ENCODE data around the gene FMN2.
"Not testable (repeated sequence)": the region's sequence is repeated elsewhere in the genome, so short reads cannot be mapped to it uniquely, and the experiment has no call there.

FMN2 gene

DNA sequence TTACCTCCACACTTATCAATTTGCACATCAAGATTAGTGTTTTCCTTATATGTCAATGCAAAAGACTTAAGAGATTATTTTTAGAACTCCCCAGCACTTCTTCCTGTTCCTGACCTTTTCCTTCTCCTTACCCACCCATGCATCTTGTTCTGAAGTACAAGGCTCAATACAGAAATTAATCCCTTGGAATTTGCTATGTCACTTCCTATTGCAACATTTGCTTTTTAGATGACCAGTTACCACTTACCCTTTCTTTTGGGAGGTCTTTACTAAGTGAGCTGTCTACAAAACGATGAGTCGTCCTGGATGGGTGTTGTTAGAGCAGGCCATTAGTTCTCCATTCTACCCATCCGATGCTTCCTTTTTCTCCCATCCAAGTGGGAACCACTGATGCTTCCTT, 221.2 kb downstream of the FMN2 start:
- Histone ChIP-seq H3K4me3 (ENCODE audit: low read depth, low read length) (no peak overlapping the region), H3K9me3 (ENCODE audit: control insufficient read depth, insufficient read depth, low read depth, low read length) (no peaks in the 10 kb centered on the region), H3K36me3 (ENCODE audit: control insufficient read depth, insufficient read depth, low read length) (no peaks in the 10 kb centered on the region), H3K9ac (ENCODE audit: low read length) (no peak overlapping the region), H3K27ac (ENCODE audit: low read depth, low read length) (no peak overlapping the region), H3K27me3 (ENCODE audit: control insufficient read depth, insufficient read depth, low read length) (no peaks in the 10 kb centered on the region), H3K4me1 (ENCODE audit: control insufficient read depth, insufficient read depth, low read length) (peaks cover 9% of the 10 kb centered on the region)

DNA sequence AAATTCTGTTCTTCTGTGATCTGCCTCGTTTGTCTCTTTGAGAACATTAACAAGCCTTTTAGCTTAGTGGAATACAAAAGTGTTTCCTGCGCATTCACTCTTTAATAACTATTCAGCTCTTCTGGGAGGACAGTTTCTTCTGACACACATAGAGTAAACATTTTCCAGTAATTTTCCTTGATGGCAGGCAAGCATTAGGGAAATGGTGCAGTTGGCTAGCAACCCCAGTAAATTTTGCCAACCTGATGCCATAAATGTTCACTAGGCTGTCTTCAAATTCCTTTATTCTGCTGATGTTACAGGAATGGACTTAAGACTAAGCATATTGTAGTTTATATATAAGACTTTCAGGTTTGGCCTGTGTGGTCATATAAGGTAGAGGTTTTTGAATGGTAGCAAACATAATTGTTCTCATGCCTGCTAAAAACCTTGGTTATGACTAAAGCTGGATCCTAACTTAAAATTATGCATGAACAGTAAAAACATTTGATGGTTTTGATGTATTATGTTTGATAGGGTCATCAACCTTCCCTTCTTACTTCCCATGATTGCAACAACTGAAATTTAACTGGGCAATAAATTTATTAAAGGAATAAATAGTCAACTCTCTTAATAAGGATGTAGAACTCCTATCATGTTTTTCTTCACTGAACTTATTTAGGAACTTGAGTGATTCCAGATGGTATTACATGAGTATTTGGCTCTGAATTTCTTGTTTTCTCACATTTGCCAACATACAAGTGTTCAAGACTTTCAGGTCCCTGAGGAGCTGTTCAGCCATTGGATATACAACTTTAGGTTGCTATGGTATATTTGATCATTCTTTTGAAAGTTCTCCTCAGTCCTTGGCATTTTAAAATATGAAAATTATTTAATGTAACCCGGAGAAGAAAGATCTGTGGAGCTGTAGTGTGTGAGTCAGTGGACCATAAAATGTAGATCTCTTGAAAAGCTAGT, 223.4 kb downstream of the FMN2 start:
- Histone ChIP-seq H3K4me1 (ENCODE audit: control insufficient read depth, insufficient read depth, low read length) (peaks cover 9% of the 10 kb centered on the region), H3K9me3 (ENCODE audit: control insufficient read depth, insufficient read depth, low read depth, low read length) (no peaks in the 10 kb centered on the region), H3K27me3 (ENCODE audit: control insufficient read depth, insufficient read depth, low read length) (no peaks in the 10 kb centered on the region), H3K9ac (ENCODE audit: low read length) (no peak overlapping the region), H3K27ac (ENCODE audit: low read depth, low read length) (no peak overlapping the region), H3K4me3 (ENCODE audit: low read depth, low read length) (no peak overlapping the region), H3K36me3 (ENCODE audit: control insufficient read depth, insufficient read depth, low read length) (no peaks in the 10 kb centered on the region)

DNA sequence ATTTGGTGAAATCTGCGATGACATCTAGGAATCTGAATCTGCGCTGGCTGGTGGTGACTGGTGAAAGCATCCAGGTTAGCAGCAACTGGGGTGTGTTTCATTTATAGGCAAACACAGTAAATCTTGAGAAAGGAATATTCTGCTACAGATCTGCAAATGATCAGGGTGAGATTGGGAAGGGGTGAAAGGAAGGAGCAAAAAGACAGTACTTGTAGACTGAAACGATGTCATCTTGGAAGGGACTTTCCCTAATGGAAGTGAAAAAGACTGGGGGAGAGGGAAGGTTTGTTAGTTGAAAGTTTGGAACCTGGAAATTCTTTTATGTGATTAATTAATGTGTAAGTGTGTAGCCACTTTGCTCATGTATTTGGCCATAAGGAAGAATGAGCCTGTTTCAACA, 228.3 kb downstream of the FMN2 start:
- Histone ChIP-seq H3K27ac (ENCODE audit: low read depth, low read length) (no peak overlapping the region), H3K4me3 (ENCODE audit: low read depth, low read length) (no peak overlapping the region), H3K27me3 (ENCODE audit: control insufficient read depth, insufficient read depth, low read length) (no peaks in the 10 kb centered on the region), H3K9ac (ENCODE audit: low read length) (no peak overlapping the region), H3K9me3 (ENCODE audit: control insufficient read depth, insufficient read depth, low read depth, low read length) (no peaks in the 10 kb centered on the region), H3K36me3 (ENCODE audit: control insufficient read depth, insufficient read depth, low read length) (no peaks in the 10 kb centered on the region), H3K4me1 (ENCODE audit: control insufficient read depth, insufficient read depth, low read length) (no peaks in the 10 kb centered on the region)

DNA sequence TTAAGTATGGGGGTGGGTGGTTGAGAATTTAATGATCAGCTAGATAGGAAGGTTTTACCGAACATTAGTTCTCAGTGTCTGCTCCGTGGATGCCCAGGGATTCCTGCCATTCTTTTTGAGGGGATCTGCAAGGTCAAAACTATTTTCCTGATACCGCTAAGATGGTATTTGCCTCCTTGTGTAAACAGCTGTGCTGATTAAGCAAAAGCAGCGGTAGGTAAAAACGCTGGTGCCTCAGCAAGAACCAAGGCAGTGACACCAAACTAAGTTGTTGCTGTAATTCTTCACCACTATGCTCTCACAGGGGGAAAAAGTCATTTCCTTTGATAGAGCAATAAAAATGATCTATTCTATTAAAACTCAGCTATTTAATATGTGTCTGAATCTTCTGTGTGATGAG, 229.0 kb downstream of the FMN2 start:
- Histone ChIP-seq H3K27me3 (ENCODE audit: control insufficient read depth, insufficient read depth, low read length) (no peaks in the 10 kb centered on the region), H3K9ac (ENCODE audit: low read length) (no peak overlapping the region), H3K9me3 (ENCODE audit: control insufficient read depth, insufficient read depth, low read depth, low read length) (no peaks in the 10 kb centered on the region), H3K4me3 (ENCODE audit: low read depth, low read length) (no peak overlapping the region), H3K36me3 (ENCODE audit: control insufficient read depth, insufficient read depth, low read length) (no peaks in the 10 kb centered on the region), H3K27ac (ENCODE audit: low read depth, low read length) (no peak overlapping the region), H3K4me1 (ENCODE audit: control insufficient read depth, insufficient read depth, low read length) (no peaks in the 10 kb centered on the region)

DNA sequence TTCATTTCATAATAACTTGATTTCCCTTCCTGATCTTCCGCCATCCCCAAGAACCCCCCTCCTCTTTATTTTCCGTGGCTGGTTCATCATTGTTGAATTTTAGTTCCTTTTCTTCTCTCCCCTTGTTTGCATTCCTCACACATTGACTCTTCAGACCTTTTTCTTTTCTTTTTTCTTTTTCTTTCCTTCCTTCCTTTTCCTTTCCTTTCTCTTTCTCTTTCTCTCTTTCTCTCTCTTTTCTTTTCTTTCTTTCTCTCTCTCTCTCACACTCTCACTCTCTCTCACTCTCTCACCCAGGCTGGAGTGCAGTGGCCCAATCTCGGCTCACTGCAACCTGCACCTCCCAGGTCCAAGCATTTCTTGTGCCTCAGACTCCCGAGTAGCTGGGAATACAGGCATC, 231.3 kb downstream of the FMN2 start:
- Histone ChIP-seq H3K9me3 (ENCODE audit: control insufficient read depth, insufficient read depth, low read depth, low read length) (no peaks in the 10 kb centered on the region), H3K4me1 (ENCODE audit: control insufficient read depth, insufficient read depth, low read length) (no peaks in the 10 kb centered on the region; the same call in 1 of the 2 replicates), H3K27me3 (ENCODE audit: control insufficient read depth, insufficient read depth, low read length) (no peaks in the 10 kb centered on the region), H3K9ac (ENCODE audit: low read length) (no peak overlapping the region), H3K4me3 (ENCODE audit: low read depth, low read length) (no peak overlapping the region), H3K36me3 (ENCODE audit: control insufficient read depth, insufficient read depth, low read length) (no peaks in the 10 kb centered on the region), H3K27ac (ENCODE audit: low read depth, low read length) (no peak overlapping the region)

DNA sequence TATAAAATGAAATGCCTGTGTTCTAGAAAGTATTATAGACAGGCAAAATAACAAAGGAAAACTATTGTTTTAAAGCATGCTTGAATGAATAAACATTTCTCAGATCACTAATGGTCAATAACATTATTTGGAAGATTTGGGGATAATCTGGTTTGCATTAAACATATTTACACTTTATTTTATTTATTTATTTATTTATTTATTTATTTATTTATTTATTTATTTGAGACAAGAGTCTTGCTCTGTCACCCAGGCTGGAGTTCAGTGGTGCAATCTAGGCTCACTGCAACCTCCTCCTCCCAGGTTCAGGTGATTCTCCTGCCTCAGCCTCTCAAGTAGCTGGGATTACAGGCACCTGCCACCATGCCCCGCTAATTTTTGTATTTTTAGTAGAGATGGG, 236.7 kb downstream of the FMN2 start:
- not testable (repeated sequence) for H3K36me3 ChIP-seq (ENCODE audit: control insufficient read depth, insufficient read depth, low read length)

DNA sequence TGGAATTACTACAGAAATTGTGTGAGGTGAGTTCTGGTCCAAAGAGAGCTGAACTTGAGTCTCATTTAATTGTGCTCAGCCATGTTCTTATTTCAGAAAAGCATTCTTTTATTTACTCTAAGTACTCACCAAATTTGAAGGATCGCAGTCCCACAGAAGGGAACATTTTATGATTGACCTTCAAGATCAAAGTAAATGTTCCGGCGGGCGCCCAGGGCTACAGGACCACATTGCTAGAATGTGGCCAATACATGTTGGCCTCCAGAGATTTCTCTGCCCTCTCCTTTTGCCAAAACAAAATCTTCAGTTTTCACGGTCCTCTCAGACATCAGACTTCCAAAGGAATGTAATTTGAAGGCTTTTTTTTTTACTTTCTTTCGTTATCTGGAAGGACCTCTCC, 237.8 kb downstream of the FMN2 start:
- no peaks in the 10 kb centered on the region for H3K36me3 ChIP-seq (ENCODE audit: control insufficient read depth, insufficient read depth, low read length)
- H3K4me3 ChIP-seq (ENCODE audit: low read depth, low read length), result no peak overlapping the region
- no peak overlapping the region for H3K9ac ChIP-seq (ENCODE audit: low read length)
- H3K27me3 ChIP-seq (ENCODE audit: control insufficient read depth, insufficient read depth, low read length), result no peaks in the 10 kb centered on the region
- H3K9me3 ChIP-seq (ENCODE audit: control insufficient read depth, insufficient read depth, low read depth, low read length), result no peaks in the 10 kb centered on the region
- H3K27ac ChIP-seq (ENCODE audit: low read depth, low read length), result no peak overlapping the region
- no peaks in the 10 kb centered on the region; the same call in 1 of the 2 replicates for H3K4me1 ChIP-seq (ENCODE audit: control insufficient read depth, insufficient read depth, low read length)

More for the DNA sequence above, 236.7 kb downstream of the FMN2 start:
- not testable (repeated sequence) for H3K9ac ChIP-seq (ENCODE audit: low read length); H3K9me3 ChIP-seq (ENCODE audit: control insufficient read depth, insufficient read depth, low read depth, low read length); H3K4me1 ChIP-seq (ENCODE audit: control insufficient read depth, insufficient read depth, low read length); H3K4me3 ChIP-seq (ENCODE audit: low read depth, low read length); H3K27ac ChIP-seq (ENCODE audit: low read depth, low read length); H3K27me3 ChIP-seq (ENCODE audit: control insufficient read depth, insufficient read depth, low read length)

DNA sequence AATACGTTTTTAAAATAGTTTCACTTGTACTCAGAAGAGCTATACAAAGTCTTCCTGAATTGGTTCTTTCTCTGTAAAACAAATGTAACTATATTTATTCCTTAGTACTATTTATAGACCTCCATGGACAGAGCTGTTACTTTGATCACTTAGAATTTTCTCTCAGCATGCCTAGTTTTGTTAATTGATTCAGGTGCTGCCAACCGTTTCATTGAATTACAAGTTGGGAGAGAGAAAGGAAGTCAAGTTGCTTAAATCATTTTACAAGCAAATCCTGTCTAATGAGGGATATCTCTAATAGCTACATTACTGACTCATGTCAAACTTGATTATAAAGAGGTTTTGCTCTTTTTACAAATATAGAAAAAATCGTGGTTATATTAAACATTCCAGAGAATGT, 241.0 kb downstream of the FMN2 start:
- H3K27ac ChIP-seq (ENCODE audit: low read depth, low read length), result no peak overlapping the region
- H3K27me3 ChIP-seq (ENCODE audit: control insufficient read depth, insufficient read depth, low read length), result no peaks in the 10 kb centered on the region
- H3K4me1 ChIP-seq (ENCODE audit: control insufficient read depth, insufficient read depth, low read length), result no peaks in the 10 kb centered on the region
- no peak overlapping the region for H3K4me3 ChIP-seq (ENCODE audit: low read depth, low read length)
- no peaks in the 10 kb centered on the region for H3K36me3 ChIP-seq (ENCODE audit: control insufficient read depth, insufficient read depth, low read length)
- no peak overlapping the region for H3K9ac ChIP-seq (ENCODE audit: low read length)
- H3K9me3 ChIP-seq (ENCODE audit: control insufficient read depth, insufficient read depth, low read depth, low read length), result no peaks in the 10 kb centered on the region

DNA sequence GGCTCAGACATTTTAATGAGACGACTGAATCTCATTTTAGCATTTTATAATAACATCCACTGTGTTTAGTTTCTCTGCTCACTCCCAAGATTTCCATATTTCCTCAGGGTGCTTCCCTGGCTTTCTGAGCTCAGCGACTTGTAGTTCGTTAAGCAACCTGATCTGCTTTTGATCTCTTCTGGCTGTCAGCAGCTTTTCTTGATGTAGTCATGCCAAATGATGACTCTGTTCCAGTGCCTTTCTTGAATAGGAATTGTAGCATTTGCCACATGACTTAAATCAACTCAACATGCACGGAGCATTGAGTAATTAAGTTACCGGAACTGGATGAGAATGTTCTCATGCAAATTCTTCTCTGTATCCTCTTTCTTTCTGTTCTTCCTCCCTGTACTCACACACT, 246.1 kb downstream of the FMN2 start:
- Histone ChIP-seq H3K4me1 (ENCODE audit: control insufficient read depth, insufficient read depth, low read length) (no peaks in the 10 kb centered on the region), H3K27ac (ENCODE audit: low read depth, low read length) (no peak overlapping the region), H3K27me3 (ENCODE audit: control insufficient read depth, insufficient read depth, low read length) (no peaks in the 10 kb centered on the region), H3K9ac (ENCODE audit: low read length) (no peak overlapping the region), H3K9me3 (ENCODE audit: control insufficient read depth, insufficient read depth, low read depth, low read length) (no peaks in the 10 kb centered on the region), H3K36me3 (ENCODE audit: control insufficient read depth, insufficient read depth, low read length) (no peaks in the 10 kb centered on the region), H3K4me3 (ENCODE audit: low read depth, low read length) (no peak overlapping the region)

DNA sequence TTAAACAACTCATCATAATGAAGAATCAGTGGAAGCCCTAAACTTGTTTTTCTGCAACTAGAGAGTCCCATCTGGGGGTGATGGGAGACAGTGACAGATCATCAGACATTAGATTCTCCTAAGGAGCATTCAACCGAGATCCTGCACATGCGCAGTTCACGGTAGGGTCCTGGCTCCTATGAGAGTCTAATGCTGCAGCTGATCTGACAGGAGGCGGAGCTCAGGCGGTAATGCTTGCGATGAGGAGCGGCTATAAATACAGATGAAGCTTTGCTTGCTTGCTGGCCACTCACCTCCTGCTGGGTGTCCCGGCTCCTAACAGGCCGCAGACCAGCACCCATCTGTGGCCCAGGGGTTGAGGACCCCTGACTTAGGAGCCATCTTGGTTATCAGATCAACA, 247.2 kb downstream of the FMN2 start:
- Histone ChIP-seq H3K4me3 (ENCODE audit: low read depth, low read length) (no peak overlapping the region), H3K36me3 (ENCODE audit: control insufficient read depth, insufficient read depth, low read length) (no peaks in the 10 kb centered on the region), H3K4me1 (ENCODE audit: control insufficient read depth, insufficient read depth, low read length) (no peaks in the 10 kb centered on the region), H3K9ac (ENCODE audit: low read length) (no peak overlapping the region), H3K27ac (ENCODE audit: low read depth, low read length) (no peak overlapping the region), H3K9me3 (ENCODE audit: control insufficient read depth, insufficient read depth, low read depth, low read length) (no peaks in the 10 kb centered on the region), H3K27me3 (ENCODE audit: control insufficient read depth, insufficient read depth, low read length) (no peaks in the 10 kb centered on the region)

DNA sequence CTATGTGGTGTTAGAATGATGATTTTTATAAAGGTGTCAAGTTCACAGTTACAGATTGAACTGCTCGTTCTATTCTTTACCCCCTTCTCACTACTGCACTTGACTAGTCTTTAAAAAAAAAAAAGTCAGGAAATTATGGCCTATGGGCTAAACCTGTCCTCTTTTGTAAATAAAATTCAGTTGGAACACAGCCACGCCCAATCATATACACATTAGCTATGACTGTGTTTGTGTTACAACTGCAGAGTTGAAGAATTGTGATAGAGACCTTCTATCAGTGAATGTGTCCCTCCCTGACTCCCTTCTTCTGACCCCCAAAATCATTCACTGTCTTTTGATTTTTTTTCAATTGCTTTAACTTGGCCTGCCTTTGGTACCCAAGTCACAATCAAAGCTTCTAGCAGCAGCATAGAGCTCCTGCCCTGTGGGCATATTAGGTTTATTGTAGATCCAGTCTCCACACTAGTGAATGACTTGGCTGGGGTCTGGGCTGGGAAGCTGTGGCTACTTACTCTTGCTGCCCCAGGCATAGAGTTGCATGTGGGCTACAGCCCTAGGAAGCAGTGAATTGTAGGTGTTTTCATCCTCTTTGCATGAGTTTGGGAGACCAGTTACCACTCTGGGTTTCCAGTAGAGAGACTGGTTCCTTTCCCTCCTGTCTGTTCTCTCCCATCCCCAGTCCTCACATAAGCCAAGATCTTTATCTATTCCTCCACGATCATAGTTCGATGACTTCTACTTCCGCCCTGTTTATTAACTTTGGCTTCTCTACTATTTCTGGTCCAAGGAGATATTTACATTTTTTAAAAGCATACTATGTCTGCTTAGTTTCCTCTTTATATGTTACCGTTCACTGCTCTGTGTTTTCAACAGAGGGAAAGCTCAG, 249.9 kb downstream of the FMN2 start:
- Histone ChIP-seq H3K27me3 (ENCODE audit: control insufficient read depth, insufficient read depth, low read length) (no peaks in the 10 kb centered on the region), H3K36me3 (ENCODE audit: control insufficient read depth, insufficient read depth, low read length) (no peaks in the 10 kb centered on the region), H3K4me1 (ENCODE audit: control insufficient read depth, insufficient read depth, low read length) (no peaks in the 10 kb centered on the region), H3K4me3 (ENCODE audit: low read depth, low read length) (no peak overlapping the region), H3K27ac (ENCODE audit: low read depth, low read length) (no peak overlapping the region), H3K9ac (ENCODE audit: low read length) (no peak overlapping the region), H3K9me3 (ENCODE audit: control insufficient read depth, insufficient read depth, low read depth, low read length) (no peaks in the 10 kb centered on the region)
